H1 (cell line): ENCODE results near the gene GABBR1. TPM values are rescaled to one million over a fixed set of nuclear protein-coding genes. Genes with fewer than 3 reads are reported as not detected.

Source experiments
- BCL11A ChIP-seq, 2 experiments: IDR thresholded peaks; one replicate each; pipeline ENCODE4 v1.6.1; 2011; ENCODE audit warnings: low read depth in 2 of 2, low read length in 2 of 2, mild to moderate bottlenecking in 2 of 2
- CBX5 ChIP-seq: fragments of 300-800, 300-1000 bp; sonication (generic); IDR thresholded peaks from 2 replicates; pipeline ENCODE4 v1.7.1; 2016; ENCODE audit warnings: antibody characterized with exemption, low read length, low read depth
- POLR2A ChIP-seq, 2 experiments: IDR thresholded peaks; 1 replicate in 1 of 2; 2 replicates in 1 of 2; pipeline ENCODE4 v1.6.1; 2011; ENCODE audit warnings: low read depth in 2 of 2, low read length in 2 of 2, mild to moderate bottlenecking in 2 of 2; ENCODE audit errors: control extremely low read depth in 1 of 2
- RAD21 ChIP-seq, 2 experiments: IDR thresholded peaks in 1 of 2; conservative IDR thresholded peaks in 1 of 2; 2 replicates each; pipeline ENCODE4 v1.6.1; 2011; ENCODE audit warnings: low read depth in 2 of 2, low read length in 2 of 2, improper control_type of control experiment in 1 of 2, inconsistent platforms in 1 of 2, mild to moderate bottlenecking in 1 of 2, moderate library complexity in 1 of 2
- RFX5 ChIP-seq: IDR thresholded peaks from 2 replicates; pipeline ENCODE4 v1.6.1; 2011; ENCODE audit warnings: low read depth, low read length, improper control_type of control experiment, borderline replicate concordance
- SAP30 ChIP-seq: fragments of 300-600 bp; sonication (generic); IDR thresholded peaks from 2 replicates; pipeline ENCODE4 v1.7.1; 2012; ENCODE audit warnings: low read length, moderate library complexity, mild to moderate bottlenecking, inconsistent platforms; ENCODE audit not compliant: insufficient read depth, insufficient replicate concordance
- SP4 ChIP-seq: IDR thresholded peaks from 2 replicates; pipeline ENCODE4 v1.6.1; 2012; ENCODE audit warnings: low read length, inconsistent platforms
- SUZ12 ChIP-seq: fragments of 200-600 bp; sonication (generic); IDR thresholded peaks from 2 replicates; pipeline ENCODE4 v1.6.1; 2012; ENCODE audit warnings: mild to moderate bottlenecking, inconsistent platforms, low read length, moderate library complexity, mixed read lengths
- polyA plus RNA-seq, 7 experiments: library from polyadenylated mRNA; depleted of rRNA in 3 of 7; stranded (reverse) in 5 of 7; unstranded in 2 of 7; fragments of >200 nt in 5 of 7; fragments of 200-250 nt in 2 of 7; gene quantifications; 1 replicate in 5 of 7; 2 replicates in 1 of 7; 4 replicates in 1 of 7; pipeline versions ENCODE4 v1.2.1 to v1.2.3, GENCODE V29; 2011 to 2013; ENCODE audit warnings: missing spikeins in 2 of 7, mixed read lengths in 2 of 7
- total RNA-seq: library from RNA; stranded (reverse); fragmentation: NEBNext Ultra II Directional; extraction: Animal tissue kit (Norgen Biotek cat#: 25700); gene quantifications from 2 replicates; pipeline ENCODE4 v1.2.1, GENCODE V29; 2021
- TF ChIP-seq, protein P1 (sequence below): fragments of 300-600 bp; sonication (generic); IDR thresholded peaks from 2 replicates; pipeline ENCODE4 v1.7.1; 2012; ENCODE audit warnings: low read length, moderate library complexity, mild to moderate bottlenecking, inconsistent platforms; ENCODE audit not compliant: insufficient replicate concordance
- TF ChIP-seq, protein P2 (sequence below): IDR thresholded peaks from 2 replicates; pipeline ENCODE4 v1.6.1; 2012; ENCODE audit warnings: inconsistent platforms

GABBR1 gene
- total and polyA plus RNA-seq, 2 of the 8 experiments (the other 6 are each of a cell fraction or from before 2014, with no cell fraction given): 75.9 to 78.3 TPM

DNA sequence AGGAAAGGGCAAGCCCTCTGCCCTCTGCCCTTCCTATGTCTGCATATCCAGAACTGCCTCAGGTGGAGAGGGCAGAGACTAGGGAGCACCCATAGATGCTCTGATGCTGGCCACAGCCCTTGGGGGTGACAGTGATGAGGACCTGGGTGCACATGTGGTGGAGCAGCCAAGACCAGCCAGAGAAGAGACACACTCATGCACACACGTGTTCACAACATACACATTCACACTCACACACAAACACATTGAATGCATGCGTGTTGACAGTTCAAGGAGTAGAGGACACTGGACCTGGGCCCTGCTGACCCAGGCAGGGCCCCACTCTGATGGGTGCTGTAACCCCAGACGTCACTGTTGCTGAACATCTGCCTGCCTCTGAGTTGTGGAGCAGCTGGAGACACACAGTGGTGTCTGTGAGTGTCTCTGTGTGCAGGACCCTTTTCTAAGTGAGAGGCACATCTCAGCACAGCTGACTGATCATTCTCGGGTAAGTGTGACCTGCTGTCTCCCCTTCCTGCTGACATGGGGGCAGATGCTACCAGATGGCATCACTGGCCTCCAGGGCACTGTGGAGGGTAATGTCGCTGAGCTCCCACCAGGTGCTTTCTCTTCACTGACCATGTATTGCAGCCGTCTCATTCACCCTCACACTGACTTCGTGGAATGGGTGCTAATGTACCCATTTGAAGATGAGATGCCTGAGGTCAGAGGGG, 115.1 kb downstream of the GABBR1 start (continued):
- TF ChIP-seq, protein P1, sequence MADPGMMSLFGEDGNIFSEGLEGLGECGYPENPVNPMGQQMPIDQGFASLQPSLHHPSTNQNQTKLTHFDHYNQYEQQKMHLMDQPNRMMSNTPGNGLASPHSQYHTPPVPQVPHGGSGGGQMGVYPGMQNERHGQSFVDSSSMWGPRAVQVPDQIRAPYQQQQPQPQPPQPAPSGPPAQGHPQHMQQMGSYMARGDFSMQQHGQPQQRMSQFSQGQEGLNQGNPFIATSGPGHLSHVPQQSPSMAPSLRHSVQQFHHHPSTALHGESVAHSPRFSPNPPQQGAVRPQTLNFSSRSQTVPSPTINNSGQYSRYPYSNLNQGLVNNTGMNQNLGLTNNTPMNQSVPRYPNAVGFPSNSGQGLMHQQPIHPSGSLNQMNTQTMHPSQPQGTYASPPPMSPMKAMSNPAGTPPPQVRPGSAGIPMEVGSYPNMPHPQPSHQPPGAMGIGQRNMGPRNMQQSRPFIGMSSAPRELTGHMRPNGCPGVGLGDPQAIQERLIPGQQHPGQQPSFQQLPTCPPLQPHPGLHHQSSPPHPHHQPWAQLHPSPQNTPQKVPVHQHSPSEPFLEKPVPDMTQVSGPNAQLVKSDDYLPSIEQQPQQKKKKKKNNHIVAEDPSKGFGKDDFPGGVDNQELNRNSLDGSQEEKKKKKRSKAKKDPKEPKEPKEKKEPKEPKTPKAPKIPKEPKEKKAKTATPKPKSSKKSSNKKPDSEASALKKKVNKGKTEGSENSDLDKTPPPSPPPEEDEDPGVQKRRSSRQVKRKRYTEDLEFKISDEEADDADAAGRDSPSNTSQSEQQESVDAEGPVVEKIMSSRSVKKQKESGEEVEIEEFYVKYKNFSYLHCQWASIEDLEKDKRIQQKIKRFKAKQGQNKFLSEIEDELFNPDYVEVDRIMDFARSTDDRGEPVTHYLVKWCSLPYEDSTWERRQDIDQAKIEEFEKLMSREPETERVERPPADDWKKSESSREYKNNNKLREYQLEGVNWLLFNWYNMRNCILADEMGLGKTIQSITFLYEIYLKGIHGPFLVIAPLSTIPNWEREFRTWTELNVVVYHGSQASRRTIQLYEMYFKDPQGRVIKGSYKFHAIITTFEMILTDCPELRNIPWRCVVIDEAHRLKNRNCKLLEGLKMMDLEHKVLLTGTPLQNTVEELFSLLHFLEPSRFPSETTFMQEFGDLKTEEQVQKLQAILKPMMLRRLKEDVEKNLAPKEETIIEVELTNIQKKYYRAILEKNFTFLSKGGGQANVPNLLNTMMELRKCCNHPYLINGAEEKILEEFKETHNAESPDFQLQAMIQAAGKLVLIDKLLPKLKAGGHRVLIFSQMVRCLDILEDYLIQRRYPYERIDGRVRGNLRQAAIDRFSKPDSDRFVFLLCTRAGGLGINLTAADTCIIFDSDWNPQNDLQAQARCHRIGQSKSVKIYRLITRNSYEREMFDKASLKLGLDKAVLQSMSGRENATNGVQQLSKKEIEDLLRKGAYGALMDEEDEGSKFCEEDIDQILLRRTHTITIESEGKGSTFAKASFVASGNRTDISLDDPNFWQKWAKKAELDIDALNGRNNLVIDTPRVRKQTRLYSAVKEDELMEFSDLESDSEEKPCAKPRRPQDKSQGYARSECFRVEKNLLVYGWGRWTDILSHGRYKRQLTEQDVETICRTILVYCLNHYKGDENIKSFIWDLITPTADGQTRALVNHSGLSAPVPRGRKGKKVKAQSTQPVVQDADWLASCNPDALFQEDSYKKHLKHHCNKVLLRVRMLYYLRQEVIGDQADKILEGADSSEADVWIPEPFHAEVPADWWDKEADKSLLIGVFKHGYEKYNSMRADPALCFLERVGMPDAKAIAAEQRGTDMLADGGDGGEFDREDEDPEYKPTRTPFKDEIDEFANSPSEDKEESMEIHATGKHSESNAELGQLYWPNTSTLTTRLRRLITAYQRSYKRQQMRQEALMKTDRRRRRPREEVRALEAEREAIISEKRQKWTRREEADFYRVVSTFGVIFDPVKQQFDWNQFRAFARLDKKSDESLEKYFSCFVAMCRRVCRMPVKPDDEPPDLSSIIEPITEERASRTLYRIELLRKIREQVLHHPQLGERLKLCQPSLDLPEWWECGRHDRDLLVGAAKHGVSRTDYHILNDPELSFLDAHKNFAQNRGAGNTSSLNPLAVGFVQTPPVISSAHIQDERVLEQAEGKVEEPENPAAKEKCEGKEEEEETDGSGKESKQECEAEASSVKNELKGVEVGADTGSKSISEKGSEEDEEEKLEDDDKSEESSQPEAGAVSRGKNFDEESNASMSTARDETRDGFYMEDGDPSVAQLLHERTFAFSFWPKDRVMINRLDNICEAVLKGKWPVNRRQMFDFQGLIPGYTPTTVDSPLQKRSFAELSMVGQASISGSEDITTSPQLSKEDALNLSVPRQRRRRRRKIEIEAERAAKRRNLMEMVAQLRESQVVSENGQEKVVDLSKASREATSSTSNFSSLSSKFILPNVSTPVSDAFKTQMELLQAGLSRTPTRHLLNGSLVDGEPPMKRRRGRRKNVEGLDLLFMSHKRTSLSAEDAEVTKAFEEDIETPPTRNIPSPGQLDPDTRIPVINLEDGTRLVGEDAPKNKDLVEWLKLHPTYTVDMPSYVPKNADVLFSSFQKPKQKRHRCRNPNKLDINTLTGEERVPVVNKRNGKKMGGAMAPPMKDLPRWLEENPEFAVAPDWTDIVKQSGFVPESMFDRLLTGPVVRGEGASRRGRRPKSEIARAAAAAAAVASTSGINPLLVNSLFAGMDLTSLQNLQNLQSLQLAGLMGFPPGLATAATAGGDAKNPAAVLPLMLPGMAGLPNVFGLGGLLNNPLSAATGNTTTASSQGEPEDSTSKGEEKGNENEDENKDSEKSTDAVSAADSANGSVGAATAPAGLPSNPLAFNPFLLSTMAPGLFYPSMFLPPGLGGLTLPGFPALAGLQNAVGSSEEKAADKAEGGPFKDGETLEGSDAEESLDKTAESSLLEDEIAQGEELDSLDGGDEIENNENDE: no peak
- TF ChIP-seq RAD21 (IDR thresholded peaks at IDR 0.05 in 1 of 2, conservative IDR thresholded peaks at IDR 0.05 in 1 of 2; ENCODE audit: low read depth in 2 of 2, low read length in 2 of 2): no peak
- no peak for TF ChIP-seq BCL11A (IDR thresholded peaks at IDR 0.05; ENCODE audit: low read depth in 2 of 2, low read length in 2 of 2)
- no peak for TF ChIP-seq SAP30
- TF ChIP-seq, protein P2, sequence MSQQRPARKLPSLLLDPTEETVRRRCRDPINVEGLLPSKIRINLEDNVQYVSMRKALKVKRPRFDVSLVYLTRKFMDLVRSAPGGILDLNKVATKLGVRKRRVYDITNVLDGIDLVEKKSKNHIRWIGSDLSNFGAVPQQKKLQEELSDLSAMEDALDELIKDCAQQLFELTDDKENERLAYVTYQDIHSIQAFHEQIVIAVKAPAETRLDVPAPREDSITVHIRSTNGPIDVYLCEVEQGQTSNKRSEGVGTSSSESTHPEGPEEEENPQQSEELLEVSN: no peak
- no peak for TF ChIP-seq POLR2A (IDR thresholded peaks at IDR 0.05; ENCODE audit: control extremely low read depth in 1 of 2, low read depth in 2 of 2, low read length in 2 of 2)
- no peak for TF ChIP-seq CBX5
- TF ChIP-seq RFX5: no peak
- TF ChIP-seq SP4: no peak
- TF ChIP-seq SUZ12: no peak
